ENCODE measurements around the gene LUZP2.

Gene LUZP2

DNA sequence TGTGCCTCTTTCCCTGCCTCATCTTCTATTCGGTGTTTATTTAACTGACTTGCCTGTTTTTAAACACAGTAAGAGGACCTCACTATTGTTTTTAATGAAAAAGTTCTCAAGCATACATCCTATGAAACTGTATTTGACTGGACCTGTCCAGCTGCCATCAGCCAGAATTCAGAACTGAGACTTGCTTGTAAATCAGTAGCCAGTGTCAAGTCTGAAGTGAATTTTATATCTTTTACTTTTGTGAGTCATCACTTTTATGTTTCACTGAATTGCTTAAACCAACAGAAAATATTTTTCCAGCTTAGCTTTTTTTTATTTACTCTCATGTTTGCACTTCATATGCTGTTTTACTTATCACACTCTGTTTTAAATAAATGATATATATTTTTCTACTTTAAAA is 88.3 kb downstream of the LUZP2 start:
- no peak for DNase-seq (ENCODE audit: low read depth)
- no peak for TF ChIP-seq CTCF (conservative IDR thresholded peaks at IDR 0.05; ENCODE audit: low read depth, low read length)
- H3K4me3 ChIP-seq (ENCODE audit: low read length) = no peak overlapping the region

- TF ChIP-seq CTCF (conservative IDR thresholded peaks at IDR 0.05; ENCODE audit: low read depth, low read length) = no peak
- no peak for DNase-seq (ENCODE audit: low read depth)
- no peak overlapping the region for H3K4me3 ChIP-seq (ENCODE audit: low read length)
Measured at GRCh38 chr11:24587635-24588034, 90.8 kb downstream of the LUZP2 start.

DNA sequence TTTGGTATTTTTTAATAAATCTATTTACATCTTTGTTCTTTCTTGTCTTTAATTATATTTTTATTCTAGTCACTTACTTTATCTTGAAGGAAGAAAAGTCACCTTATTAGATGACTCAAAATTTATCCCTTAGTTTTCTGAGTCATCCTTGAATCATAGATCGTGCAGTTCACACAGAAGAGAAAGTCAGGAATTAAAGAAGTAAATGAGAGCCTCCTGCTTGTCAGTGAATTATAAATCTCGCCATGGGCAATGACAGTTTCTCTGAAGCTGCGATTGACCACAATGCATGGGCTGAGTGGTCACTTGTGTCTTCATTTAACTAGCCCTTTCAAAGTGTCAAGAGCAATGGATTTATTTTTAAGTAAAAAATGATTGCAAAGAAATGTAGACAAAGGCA is 91.2 kb downstream of the LUZP2 start:
- H3K4me3 ChIP-seq (ENCODE audit: low read length) = no peak overlapping the region
- TF ChIP-seq CTCF (conservative IDR thresholded peaks at IDR 0.05; ENCODE audit: low read depth, low read length) = no peak
- peak; percentile 27 for DNase-seq (ENCODE audit: low read depth)

DNA sequence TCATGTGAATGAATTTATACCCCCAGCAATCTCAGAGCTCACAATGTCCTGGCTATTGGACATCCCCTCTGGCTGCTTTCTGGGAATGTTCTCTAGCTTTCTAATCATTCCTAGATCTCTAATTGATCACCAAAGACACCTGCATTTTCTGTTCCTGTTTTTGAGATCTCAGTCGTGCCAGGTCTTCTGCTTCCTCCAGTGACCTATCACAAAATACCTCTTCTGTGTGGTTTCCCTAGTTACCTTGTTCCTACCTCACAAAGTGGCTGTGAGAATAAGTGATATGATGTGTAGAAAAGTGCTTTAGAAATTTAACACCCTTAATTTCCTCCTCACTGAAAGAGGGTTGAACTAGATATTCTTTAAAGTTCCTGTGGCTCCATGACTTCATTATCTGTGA is 92.2 kb downstream of the LUZP2 start:
- TF ChIP-seq CTCF (conservative IDR thresholded peaks at IDR 0.05; ENCODE audit: low read depth, low read length) = no peak
- no peak for DNase-seq (ENCODE audit: low read depth)
- no peak overlapping the region for H3K4me3 ChIP-seq (ENCODE audit: low read length)

- no peak for DNase-seq (ENCODE audit: low read depth)
- H3K4me3 ChIP-seq (ENCODE audit: low read length) = no peak overlapping the region
- no peak for TF ChIP-seq CTCF (conservative IDR thresholded peaks at IDR 0.05; ENCODE audit: low read depth, low read length)
Measured at GRCh38 chr11:24591283-24591682, 94.4 kb downstream of the LUZP2 start.

DNA sequence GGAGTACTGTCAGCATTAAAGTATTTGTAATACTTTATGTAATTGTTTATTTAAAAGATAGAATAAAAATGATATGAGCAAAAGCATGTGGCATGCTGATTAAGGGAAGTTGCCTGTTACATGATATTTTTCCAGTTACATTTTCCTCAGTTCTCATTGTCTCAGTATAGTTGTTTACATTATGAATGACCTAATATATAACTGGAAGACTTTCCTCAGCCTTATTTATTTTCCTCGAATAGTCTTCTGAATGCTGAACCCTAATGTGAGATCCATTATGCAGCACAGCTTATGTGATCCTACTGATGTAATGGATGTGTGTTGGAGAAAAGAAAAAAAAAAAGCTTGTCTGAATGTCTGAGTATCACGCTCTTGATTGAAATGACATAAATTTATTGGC is 95.5 kb downstream of the LUZP2 start:
- TF ChIP-seq CTCF (conservative IDR thresholded peaks at IDR 0.05; ENCODE audit: low read depth, low read length) = no peak
- DNase-seq (ENCODE audit: low read depth) = no peak
- H3K4me3 ChIP-seq (ENCODE audit: low read length) = no peak overlapping the region

DNA sequence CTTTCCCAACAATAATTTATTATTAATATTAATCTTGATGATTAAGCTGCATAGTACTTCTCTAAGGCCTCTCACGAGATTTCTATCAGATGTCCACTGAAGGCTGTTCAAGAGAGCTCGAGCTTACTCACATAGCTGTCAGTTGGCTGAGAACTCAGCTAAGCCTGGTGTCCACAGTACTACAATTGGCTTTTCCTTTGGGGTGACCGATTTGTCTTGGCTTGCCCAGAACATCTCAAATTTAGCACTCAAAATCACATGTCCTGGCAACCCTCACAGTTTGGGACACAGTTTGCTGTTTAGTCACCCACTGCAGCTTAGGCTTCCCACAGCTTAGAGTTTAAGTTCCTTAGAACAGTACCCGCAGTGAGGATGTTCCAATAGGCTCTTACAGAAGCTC is 96.5 kb downstream of the LUZP2 start:
- TF ChIP-seq CTCF (conservative IDR thresholded peaks at IDR 0.05; ENCODE audit: low read depth, low read length) = no peak
- no peak overlapping the region for H3K4me3 ChIP-seq (ENCODE audit: low read length)
- no peak for DNase-seq (ENCODE audit: low read depth)

Measured in retinal pigment epithelial cell (primary cell).